Activated CD8-positive, alpha-beta T cell treated with anti-CD3 and anti-CD28 coated beads for 36 hours (primary cell): ENCODE data around the gene NEDD4. TPM values are rescaled to one million over a fixed set of nuclear protein-coding genes. Genes with fewer than 3 reads are reported as not detected.
"Not testable (repeated sequence)": the region's sequence is repeated elsewhere in the genome, so short reads cannot be mapped to it uniquely, and the experiment has no call there.

Experiments
- ATAC-seq: fragments of 200-7000 bp; cut with Tn5 transposase; one replicate; pipeline ENCODE4 v1.10.0; 2021; ENCODE audit warnings: mild to moderate bottlenecking, moderate library complexity
- CTCF ChIA-PET: fragments of 350-600 bp; sonication (Branson Sonifier 250); formaldehyde crosslinking; loops from one replicate; lab custom pipeline; 2021; ENCODE audit warnings: antibody characterized with exemption; lab: Charles Lee
- POLR2A ChIA-PET: fragments of 350-600 bp; sonication (Branson Sonifier 250); formaldehyde crosslinking; loops from one replicate; lab custom pipeline; 2021; ENCODE audit warnings: antibody characterized with exemption; lab: Charles Lee
- DNase-seq: peaks from one replicate; pipeline ENCODE4 v3.0.0-alpha.2; 2020
- H3K27ac Mint-ChIP-seq: one replicate; pipeline ENCODE4 v1.8.0; 2021; ENCODE audit warnings: mild to moderate bottlenecking, mixed read lengths
- H3K27me3 Mint-ChIP-seq: one replicate; pipeline ENCODE4 v1.8.0; 2021; ENCODE audit warnings: mixed read lengths
- H3K36me3 Mint-ChIP-seq: one replicate; pipeline ENCODE4 v1.8.0; 2021; ENCODE audit warnings: low read depth, mixed read lengths
- H3K4me1 Mint-ChIP-seq: one replicate; pipeline ENCODE4 v1.8.0; 2021; ENCODE audit warnings: low read depth, mixed read lengths
- H3K4me3 Mint-ChIP-seq: one replicate; pipeline ENCODE4 v1.8.0; 2021; ENCODE audit warnings: mild to moderate bottlenecking, moderate library complexity, mixed read lengths
- H3K9me3 Mint-ChIP-seq: one replicate; pipeline ENCODE4 v1.8.0; 2021; ENCODE audit warnings: mixed read lengths
- CTCF ChIP-seq: fragments of 200-600 bp; IDR thresholded peaks from one replicate; pipeline ENCODE4 v1.8.0; 2022; ENCODE audit warnings: antibody characterized with exemption, mild to moderate bottlenecking
- intact Hi-C: fragments of 100-400 bp; cut with micrococcal nuclease; formaldehyde crosslinking; loops from one replicate; pipeline ENCODE4 v1.10.0; 2022
- total RNA-seq, 2 experiments: library from RNA; stranded (reverse); gene quantifications; one replicate each; pipeline ENCODE4 v1.2.3, GENCODE V29; 2021

The NEDD4 gene
- total RNA-seq, 2 experiments from 2014 or later = 10.4 to 11.8 TPM

GRCh38 chr15:55789066-55789660 lies 204.2 kb downstream of the NEDD4 start:
- ATAC-seq (peak; percentile 39), DNase-seq (peak; percentile 71)
- intact Hi-C loops = loop anchor here (5.0 kb wide), 1 partner anchor 263 kb away; no protein-coding TSS in a partner anchor
- POLR2A ChIA-PET = no interaction called here
- peaks cover 2% of the 10 kb centered on the region for H3K27me3 Mint-ChIP-seq
- H3K4me1 Mint-ChIP-seq = no peaks in the 10 kb centered on the region
- H3K36me3 Mint-ChIP-seq = no peaks in the 10 kb centered on the region
- CTCF ChIA-PET = interaction anchor here (0.7 to 2.3 kb wide), 13 partner anchors 12 to 264 kb away, joined by 3 to 13 read pairs (median 4); no protein-coding TSS in a partner anchor
- no peak overlapping the region for H3K4me3 Mint-ChIP-seq
- TF ChIP-seq CTCF = peak; percentile 75
- no peak overlapping the region for H3K27ac Mint-ChIP-seq
- peaks cover 1% of the 10 kb centered on the region for H3K9me3 Mint-ChIP-seq

- Mint-ChIP-seq H3K4me3 (no peak overlapping the region), H3K4me1 (no peaks in the 10 kb centered on the region), H3K9me3 (no peaks in the 10 kb centered on the region), H3K36me3 (no peaks in the 10 kb centered on the region), H3K27me3 (peaks cover 2% of the 10 kb centered on the region), H3K27ac (no peak overlapping the region)
- DNase-seq = no peak
- no peak for TF ChIP-seq CTCF
- POLR2A ChIA-PET = no interaction called here
- no peak for ATAC-seq
- intact Hi-C loops = loop anchor here (5.0 kb wide), 1 partner anchor 266 kb away; no protein-coding TSS in a partner anchor
- CTCF ChIA-PET = no interaction called here
Observed at GRCh38 chr15:55786341-55786740, 207.1 kb downstream of the NEDD4 start.

- H3K27me3 Mint-ChIP-seq, H3K4me1 Mint-ChIP-seq, H3K27ac Mint-ChIP-seq, DNase-seq, H3K9me3 Mint-ChIP-seq, ATAC-seq, CTCF ChIA-PET, POLR2A ChIA-PET, H3K36me3 Mint-ChIP-seq, H3K4me3 Mint-ChIP-seq: not testable (repeated sequence)
- intact Hi-C loops = loop anchor here (5.0 kb wide), 1 partner anchor 267 kb away; no protein-coding TSS in a partner anchor
Observed at GRCh38 chr15:55785593-55785992, 207.8 kb downstream of the NEDD4 start.

GRCh38 chr15:55784286-55784685 lies 209.1 kb downstream of the NEDD4 start:
- Mint-ChIP-seq H3K27me3 (peaks cover 5% of the 10 kb centered on the region), H3K9me3 (no peaks in the 10 kb centered on the region), H3K36me3 (no peaks in the 10 kb centered on the region), H3K27ac (no peak overlapping the region), H3K4me1 (no peaks in the 10 kb centered on the region), H3K4me3 (no peak overlapping the region)
- ChIA-PET POLR2A (no interaction called here), CTCF (interaction anchor here (0.7 kb wide), 1 partner anchor 151 kb away, joined by 3 read pairs; no protein-coding TSS in a partner anchor)
- DNase-seq (no peak), ATAC-seq (no peak)
- intact Hi-C loops = no loop called here
- TF ChIP-seq CTCF = no peak

GRCh38 chr15:55782901-55783300 lies 210.5 kb downstream of the NEDD4 start:
- CTCF ChIA-PET = interaction anchor here (2.1 kb wide), 1 partner anchor 9 kb away, joined by 6 read pairs; no protein-coding TSS in a partner anchor
- Mint-ChIP-seq H3K36me3 (no peaks in the 10 kb centered on the region), H3K4me1 (no peaks in the 10 kb centered on the region), H3K27ac (no peak overlapping the region), H3K4me3 (no peak overlapping the region), H3K27me3 (peaks cover 6% of the 10 kb centered on the region), H3K9me3 (no peaks in the 10 kb centered on the region)
- POLR2A ChIA-PET = no interaction called here
- ATAC-seq (no peak), DNase-seq (no peak)
- TF ChIP-seq CTCF = no peak
- intact Hi-C loops = no loop called here
